H7 (cell line): ENCODE results near the gene MFAP1. TPM values are rescaled to one million over a fixed set of nuclear protein-coding genes. Genes with fewer than 3 reads are reported as not detected.
"Not testable (repeated sequence)": the region's sequence is repeated elsewhere in the genome, so short reads cannot be mapped to it uniquely, and the experiment has no call there.

ENCODE experiments used
- DNase-seq: peaks from one replicate; pipeline ENCODE4 v3.0.0; 2012
- H3K27me3 ChIP-seq: 2 replicates; pipeline ENCODE4 v1.6.0; 2011; ENCODE audit warnings: mild to moderate bottlenecking, low read length; ENCODE audit not compliant: control insufficient read depth, insufficient read depth
- H3K36me3 ChIP-seq: replicated peaks from 2 replicates; pipeline ENCODE4 v1.5.1; 2011; ENCODE audit warnings: low read length; ENCODE audit not compliant: control insufficient read depth, insufficient read depth
- H3K4me3 ChIP-seq: 2 replicates; pipeline ENCODE4 v1.5.1; 2011; ENCODE audit warnings: low read depth, mild to moderate bottlenecking, control low read depth, low read length, moderate library complexity; ENCODE audit not compliant: insufficient read depth
- total RNA-seq: library from RNA; depleted of rRNA; stranded (reverse); fragments of >200 nt; shearing (Covaris generic); gene quantifications from 2 replicates; pipeline ENCODE4 v1.2.3, GENCODE V29; 2014

The MFAP1 gene
- total RNA-seq, 1 experiment from 2014 or later = 25.3 TPM

DNA sequence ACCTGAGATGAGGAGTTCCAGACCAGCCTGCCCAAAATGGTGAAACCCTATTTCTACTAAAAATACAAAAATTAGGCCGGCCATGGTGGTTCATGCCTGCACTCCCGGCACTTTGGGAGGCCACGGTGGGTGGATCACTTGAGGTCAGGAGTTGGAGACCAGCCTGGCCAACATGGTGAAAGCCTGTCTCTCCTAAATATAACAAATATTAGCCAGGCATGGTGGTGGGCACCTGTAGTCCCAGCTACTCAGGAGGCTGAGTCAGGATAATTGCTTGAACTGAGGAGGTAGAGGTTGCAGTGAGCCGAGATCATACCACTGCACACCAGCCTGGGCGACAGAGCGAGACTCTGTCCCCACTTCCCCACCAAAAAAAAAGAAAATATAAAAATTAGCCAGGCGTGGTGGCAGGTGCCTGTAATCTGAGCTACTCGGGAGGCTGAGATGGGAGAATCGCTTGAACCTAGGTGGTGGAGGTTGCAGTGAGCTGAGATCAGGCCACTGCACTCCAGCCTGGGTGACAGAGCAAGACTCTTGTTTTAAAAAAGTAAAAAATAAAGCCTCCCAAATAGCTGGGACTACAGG lies 6.3 kb upstream of the MFAP1 start:
- H3K4me3 ChIP-seq, DNase-seq, H3K27me3 ChIP-seq, H3K36me3 ChIP-seq: not testable (repeated sequence)

DNA sequence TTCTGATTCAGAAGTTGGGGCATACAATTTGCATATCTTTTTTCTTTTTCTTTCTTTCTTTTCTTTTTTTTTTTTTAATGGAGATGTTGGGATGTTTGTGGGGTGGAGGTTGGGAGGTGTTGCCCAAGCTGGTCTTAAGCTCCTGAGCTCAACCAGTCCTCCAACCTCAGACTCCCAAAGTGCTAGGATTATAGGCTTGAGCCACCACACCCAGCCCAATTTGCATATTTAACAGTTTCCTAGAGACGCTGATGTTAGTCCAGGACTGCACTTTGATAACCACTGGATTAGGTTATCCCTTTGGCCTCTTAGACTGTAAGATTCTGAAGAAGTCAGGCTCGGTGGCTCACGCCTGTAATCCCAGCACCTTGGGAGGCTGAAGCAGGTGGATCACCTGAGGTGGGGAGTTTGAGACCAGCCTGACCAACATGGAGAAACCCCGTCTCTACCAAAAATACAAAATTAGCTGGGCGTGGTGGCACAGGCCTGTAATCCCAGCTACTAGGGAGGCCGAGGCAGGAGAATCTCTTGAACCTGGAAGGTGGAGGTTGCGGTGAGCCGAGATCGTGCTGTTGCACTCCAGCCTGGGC lies 5.6 kb upstream of the MFAP1 start:
- not testable (repeated sequence) for H3K4me3 ChIP-seq, H3K27me3 ChIP-seq, DNase-seq, H3K36me3 ChIP-seq

DNA sequence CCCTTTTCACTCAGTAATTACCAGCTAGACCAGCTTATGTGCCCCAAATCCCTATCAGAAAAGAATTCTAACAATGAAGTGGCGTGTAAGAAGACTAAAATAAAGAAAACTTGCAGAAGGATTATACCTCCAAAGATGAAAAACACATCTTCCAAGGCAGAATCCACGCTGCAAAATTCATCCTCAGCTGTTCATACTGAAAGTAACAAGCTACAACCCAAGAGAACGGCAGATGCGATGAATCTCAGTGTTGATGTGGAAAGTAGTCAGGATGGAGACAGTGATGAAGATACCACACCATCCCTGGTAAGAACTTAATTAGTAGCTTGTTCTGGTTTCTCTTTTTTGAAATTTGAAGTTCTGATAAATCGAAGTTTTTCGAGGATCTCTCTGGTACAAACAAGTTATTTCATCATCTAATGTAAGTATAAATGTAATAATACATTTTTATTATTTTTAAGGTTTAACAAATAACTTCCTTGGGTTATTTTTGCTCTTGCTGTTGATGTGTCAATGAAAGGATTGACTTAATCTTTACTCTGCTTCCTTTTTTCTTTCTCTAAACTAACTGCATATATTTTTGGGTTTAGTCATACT lies 3.7 kb upstream of the MFAP1 start:
- DNase-seq = no peak
- H3K4me3 ChIP-seq = no peak overlapping the region
- no peaks in the 10 kb centered on the region; the same call in 1 of the 2 replicates for H3K36me3 ChIP-seq
- H3K27me3 ChIP-seq = no peaks in the 10 kb centered on the region

DNA sequence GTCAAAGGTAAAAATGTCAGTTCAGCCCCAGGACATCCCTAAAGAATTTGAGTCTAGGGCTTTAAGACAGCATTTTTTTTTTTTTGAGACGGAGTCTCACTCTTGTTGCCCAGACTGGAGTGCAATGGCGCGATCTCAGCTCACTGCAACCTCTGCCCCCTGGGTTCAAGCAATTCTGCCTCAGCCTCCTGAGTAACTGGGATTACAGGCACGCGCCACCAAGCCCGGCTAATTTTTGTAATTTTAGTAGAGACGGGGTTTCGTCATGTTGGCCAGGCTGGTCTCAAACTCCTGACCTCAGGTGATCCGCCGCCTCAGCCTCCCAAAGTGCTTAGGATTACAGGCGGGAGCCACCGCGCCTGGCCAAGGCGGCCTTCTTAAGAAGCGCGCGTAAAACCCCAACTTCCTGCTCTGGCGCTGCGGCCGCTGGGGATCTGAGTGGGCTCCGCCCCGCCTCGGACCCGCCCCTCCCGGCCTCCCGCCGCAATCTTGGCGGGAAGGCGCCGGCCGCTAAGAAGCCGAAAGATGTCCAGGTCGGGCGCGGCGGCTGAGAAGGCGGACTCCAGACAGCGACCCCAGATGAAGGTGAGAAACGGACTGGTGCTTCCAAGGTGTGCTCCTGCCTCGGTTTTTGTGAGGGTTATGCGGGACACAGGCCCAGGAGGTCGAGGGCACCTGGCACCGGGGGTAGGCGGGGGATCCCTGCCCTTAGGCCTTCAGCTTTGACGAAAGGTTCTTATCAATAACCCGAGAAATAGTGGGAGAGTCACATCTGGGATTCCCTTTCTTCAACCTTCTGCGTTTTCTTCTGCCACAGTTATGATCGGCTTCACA lies 2.2 kb upstream of the MFAP1 start, which contains the start of gene WDR76:
WDR76 (plus strand) TSS at position 495 of the 834 bp plus-strand sequence; CDS start at position 526, 31 bp downstream.
- peak; percentile 94 for DNase-seq
- H3K36me3 ChIP-seq = no peaks in the 10 kb centered on the region; the same call in 1 of the 2 replicates

DNA sequence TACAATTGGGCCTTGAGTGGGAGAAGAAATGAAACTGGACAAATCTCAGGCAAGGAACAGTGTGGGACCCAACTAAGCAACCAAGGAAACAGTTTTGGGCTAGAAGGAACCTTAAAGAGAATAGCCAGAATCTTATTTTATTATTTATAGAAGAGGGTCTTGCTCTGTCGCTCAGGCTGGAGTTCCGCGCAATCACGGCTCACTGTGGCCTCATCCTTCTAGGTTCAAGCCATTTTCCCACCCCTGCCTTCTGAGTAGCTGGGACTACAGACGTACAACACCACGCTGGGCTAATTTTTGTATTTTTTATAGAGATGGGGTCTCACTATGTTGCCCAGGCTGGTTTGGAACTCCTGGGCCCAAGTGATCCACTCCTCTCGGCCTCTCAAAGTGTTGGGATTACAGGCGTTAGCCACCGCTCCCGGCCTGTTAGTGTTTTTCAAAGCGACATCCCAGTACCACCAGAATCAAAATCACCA lies 1.6 kb upstream of the MFAP1 start:
- Histone ChIP-seq H3K27me3 (no peaks in the 10 kb centered on the region), H3K36me3 (no peaks in the 10 kb centered on the region; the same call in 1 of the 2 replicates), H3K4me3 (no peak overlapping the region)
- DNase-seq = no peak

More for the DNA sequence above, 2.2 kb upstream of the MFAP1 start, which contains the start of gene WDR76:
- H3K27me3 ChIP-seq = no peaks in the 10 kb centered on the region
- peak within 1 kb of the TSS; percentile 68 for H3K4me3 ChIP-seq

DNA sequence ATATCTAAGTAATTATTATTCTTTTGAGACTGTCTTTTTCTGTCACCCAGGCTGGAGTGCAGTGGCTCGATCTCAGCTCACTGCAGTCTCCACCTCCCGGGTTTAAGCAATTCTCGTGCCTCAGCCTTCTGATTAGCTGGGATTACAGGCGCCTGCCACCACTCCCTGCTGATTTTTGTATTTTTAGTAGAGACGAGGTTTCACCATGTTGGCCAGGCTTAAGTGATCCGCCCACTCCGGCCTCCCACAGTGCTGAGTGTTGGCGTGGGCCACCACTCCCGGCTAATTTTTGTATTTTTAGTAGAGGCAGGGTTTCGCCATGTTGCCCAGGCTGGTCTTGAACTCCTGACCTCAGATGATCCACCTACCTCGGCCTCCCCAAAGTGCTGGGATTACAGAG lies 815 bp upstream of the MFAP1 start:
- DNase-seq, H3K36me3 ChIP-seq, H3K4me3 ChIP-seq, H3K27me3 ChIP-seq: not testable (repeated sequence)

DNA sequence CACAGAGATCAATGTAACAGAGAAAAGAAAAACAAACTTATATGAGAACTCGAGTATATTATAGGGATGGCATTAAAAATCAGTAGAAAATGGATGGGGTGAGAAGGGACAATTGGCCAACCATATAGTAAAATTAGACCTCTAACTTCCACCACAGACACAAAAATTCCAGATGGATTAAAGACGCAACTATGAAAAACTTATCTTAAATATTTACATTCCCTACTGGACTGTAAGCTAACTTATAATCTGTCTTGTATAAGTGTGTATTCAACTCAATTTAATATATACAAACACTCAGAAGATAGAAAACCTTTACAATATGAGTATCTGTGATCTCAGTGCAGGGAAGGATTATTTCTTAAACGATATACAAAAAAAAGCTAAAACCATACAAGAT lies 3.0 kb downstream of the MFAP1 start:
- DNase-seq = no peak
- no peaks in the 10 kb centered on the region for H3K27me3 ChIP-seq
- H3K4me3 ChIP-seq = no peak overlapping the region
- peaks cover 7% of the 10 kb centered on the region for H3K36me3 ChIP-seq

DNA sequence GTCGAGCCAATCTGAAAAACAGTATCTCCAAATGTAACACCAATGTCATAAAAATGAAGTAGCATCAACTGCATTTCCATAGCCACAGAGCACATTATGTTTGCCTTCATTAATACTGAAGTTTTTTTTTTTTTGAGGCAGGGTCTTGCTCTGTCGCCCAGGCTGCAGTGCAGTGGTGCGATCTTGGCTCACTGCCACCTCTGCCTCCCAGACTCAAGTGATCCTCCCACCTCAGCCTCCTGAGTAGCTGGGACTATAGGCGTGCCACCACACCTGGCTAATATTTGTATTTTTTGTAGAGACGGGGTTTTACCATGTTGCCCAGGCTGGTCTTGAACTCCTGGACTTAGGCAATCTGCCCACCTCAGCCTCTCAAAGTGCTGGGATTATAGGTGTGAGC lies 9.4 kb downstream of the MFAP1 start:
- DNase-seq, H3K27me3 ChIP-seq, H3K4me3 ChIP-seq: not testable (repeated sequence)
- H3K36me3 ChIP-seq = peaks cover 32% of the 10 kb centered on the region

DNA sequence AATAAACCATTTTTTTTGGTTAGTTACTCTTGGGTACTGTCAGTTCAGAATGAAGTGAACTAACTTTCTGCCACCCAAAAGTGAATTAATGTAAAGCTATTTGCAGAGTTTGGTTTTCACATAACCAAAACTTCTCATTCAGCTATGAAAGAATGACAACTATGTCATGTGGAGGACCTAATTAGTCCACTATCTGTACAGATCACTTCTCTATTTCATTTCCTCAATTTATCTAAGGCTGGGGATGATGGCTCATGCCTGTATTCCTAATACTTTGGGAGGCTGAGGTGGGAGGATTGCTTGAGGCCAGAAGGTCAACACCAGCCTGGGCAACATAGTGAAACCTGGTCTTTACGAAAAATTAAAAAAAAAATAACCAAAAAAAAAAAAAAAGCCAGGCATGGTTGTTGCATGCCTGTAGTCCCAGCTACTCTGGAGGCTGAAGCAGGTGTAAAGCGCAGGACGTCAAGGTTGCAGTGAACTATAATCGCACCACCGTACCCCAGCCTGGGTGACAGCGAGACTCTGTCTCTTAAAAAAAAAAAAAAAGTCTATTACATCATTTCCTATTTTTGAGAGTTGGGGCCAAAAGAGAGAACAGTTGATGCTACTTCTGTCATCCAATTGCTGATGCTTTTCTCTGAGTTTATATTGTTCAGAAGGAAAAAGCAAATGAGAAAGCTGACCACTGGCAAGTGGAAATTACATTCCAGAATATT lies 15.4 kb downstream of the MFAP1 start:
- DNase-seq = no peak
- peaks cover 45% of the 10 kb centered on the region for H3K36me3 ChIP-seq
- H3K4me3 ChIP-seq = no peak overlapping the region
- no peaks in the 10 kb centered on the region for H3K27me3 ChIP-seq

DNA sequence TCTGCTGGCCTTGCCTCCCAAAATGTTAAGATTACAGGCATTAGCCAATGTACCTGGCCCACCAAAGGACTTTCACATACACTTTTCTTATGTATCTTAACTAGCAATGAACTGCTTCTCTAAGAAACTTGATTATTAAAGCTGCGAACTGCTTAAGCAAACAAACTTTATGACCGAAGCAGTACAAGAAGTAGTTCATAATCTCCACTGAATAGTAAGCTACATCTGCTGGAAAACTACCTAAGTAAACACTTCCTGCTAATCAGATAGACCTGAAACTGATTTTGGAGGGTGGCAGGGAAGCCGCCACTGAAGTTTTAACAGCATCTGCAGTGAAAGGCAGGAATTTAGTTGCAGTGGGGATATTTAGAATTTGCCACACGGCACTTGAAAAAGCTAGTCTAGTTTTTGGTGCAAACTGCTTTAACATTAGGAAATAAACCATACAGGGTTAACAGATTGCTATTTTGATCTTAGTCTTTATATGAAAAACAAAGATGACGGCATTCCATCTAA lies 16.0 kb downstream of the MFAP1 start:
- no peak for DNase-seq
- Histone ChIP-seq H3K36me3 (peaks cover 43% of the 10 kb centered on the region), H3K4me3 (no peak overlapping the region), H3K27me3 (no peaks in the 10 kb centered on the region)

DNA sequence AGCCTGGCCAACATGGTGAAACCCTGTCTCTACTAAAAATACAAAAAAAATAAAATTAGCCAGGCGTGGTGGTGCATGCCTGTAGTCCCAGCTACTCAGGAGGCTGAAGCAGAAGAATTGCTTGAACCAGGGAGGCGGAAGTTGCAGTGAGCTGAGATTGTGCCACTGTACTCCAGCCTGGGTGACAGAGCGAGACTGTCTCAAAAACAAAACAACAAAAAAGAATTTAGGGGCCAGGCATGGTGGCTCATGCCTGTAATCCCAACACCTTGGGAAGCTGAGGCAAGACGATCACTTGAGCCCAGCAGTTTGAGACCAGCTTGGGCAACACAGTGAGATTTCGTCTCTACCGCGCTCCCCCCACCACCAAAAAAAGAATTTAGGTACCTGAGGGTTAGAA lies 21.8 kb downstream of the MFAP1 start:
- H3K4me3 ChIP-seq, DNase-seq, H3K27me3 ChIP-seq: not testable (repeated sequence)
- H3K36me3 ChIP-seq = peaks cover 16% of the 10 kb centered on the region

DNA sequence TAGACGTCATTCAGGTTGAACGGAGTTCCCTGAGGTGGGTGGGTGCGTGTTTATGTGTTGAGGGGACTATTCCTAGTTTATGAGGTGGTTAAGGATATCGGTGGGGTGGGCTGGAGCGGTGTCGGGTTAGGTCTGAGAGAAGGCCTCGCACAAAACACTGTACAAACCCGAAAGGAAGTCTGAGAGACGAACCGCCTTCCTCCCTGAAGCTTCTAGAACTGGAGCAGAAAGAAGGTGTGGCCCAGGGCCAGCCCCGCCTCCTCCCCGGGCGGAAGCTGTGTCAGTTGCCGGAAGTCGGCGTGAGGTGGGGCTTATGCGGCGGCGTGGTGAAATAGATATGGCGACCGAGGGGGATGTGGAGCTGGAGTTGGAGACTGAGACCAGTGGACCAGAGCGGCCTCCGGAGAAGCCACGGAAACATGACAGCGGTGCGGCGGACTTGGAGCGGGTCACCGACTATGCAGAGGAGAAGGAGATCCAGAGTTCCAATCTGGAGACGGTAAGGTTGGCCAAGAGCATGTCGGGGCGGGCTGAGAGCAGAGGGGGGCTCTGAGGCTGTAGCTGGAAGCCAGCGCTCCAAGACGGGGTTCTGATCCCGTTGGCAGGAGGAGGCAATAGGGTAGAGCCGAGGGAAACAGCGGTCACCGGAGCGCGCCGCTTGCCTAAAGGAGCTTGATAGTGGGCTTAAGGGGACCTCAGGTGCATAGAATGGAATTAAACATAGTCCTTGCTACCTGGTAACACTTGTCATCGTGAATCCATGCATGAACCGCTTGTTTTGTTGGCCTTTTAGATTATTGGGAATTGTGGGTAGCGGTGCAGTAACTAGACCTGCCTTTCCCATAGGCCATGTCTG lies 24.0 kb downstream of the MFAP1 start, which contains the start of gene HYPK:
HYPK (plus strand) TSS at position 314 of the 856 bp plus-strand sequence; CDS start at position 338, 24 bp downstream.
- Histone ChIP-seq H3K4me3 (peak within 1 kb of the TSS; percentile 72), H3K36me3 (peaks cover 13% of the 10 kb centered on the region), H3K27me3 (no peaks in the 10 kb centered on the region)
- DNase-seq = peak; percentile 92

DNA sequence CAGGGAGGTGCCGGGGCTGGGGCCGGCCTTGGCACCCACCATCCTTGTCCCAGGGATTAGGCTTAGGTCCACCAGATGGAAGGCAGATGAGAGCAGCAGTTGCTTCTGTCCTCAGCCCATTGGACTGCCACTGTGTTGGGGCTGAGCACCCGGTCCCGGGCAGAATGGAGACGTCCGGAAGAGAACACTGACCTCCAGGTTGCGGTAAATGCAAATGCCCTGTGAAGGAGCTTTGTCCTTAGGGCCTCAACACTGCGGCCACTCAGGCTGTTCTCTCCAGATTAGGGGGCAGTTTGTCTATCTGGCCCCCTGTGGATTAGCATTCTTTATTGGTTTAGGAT lies 24.6 kb downstream of the MFAP1 start, which contains the start of gene SERINC4:
SERINC4 (minus strand) TSS at position 276 of the 341 bp plus-strand sequence; CDS start at position 42, 234 bp downstream.
- H3K4me3 ChIP-seq = peak within 1 kb of the TSS; percentile 72
- H3K27me3 ChIP-seq = no peaks in the 10 kb centered on the region
- peaks cover 14% of the 10 kb centered on the region for H3K36me3 ChIP-seq
- DNase-seq = peak; percentile 52
